ENCODE results near the gene MAP2K3. TPM values are rescaled to one million over a fixed set of nuclear protein-coding genes. Genes with fewer than 3 reads are reported as not detected.

The MAP2K3 gene
- total and polyA plus RNA-seq, 2 of the 8 experiments (the other 6 are each of a cell fraction or from before 2014, with no cell fraction given), result 16.9 to 33.5 TPM

DNA sequence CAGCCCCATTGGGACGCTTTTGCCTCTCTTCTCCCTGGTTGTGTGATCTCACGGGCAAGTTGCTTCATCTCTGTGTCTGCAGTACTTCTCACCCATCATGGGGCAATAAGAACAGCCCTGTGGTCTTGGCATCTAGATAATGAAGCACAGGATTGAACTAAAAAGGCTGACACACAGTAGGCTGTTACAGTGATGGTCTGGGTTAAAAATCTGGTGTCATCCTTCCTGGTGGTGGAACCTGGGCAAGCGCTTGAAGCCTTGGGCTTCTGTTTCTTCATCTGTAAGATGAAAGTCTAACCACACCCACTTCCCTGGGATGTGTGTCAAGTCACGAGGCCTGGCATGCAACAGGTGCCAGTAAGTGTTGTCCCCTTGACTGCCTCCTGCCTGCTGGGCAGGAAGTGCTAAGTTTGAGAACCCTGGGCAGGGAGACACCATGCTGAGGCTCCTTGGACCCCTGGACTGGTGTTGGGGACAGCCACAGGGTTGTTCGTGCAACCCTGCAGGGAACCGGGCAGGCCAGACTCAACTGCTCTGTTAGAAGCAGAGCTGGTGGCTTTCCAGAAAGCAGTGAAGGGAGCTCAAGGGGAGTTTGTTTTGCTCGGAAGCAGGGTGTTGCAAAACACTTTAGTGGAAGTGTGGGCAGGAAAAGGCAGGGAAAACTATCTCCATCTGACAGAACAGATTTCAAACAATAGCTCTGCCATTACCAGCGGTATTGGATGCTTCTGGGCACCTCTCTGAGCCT lies 5.9 kb upstream of the MAP2K3 start:
- Histone ChIP-seq H2BK20ac (ENCODE audit: low read length) (no peak overlapping the region), H2BK5ac (ENCODE audit: low read depth, low read length) (no peak overlapping the region), H3K79me2 (ENCODE audit: control insufficient read depth in 1 of 2, insufficient read depth in 2 of 2, low read length in 2 of 2) (no peaks in the 10 kb centered on the region), H4K5ac (ENCODE audit: insufficient read length, low read depth, low read length) (no peak overlapping the region), H4K91ac (replicated peaks; ENCODE audit: insufficient read length, low read length) (no peak overlapping the region), H3K56ac (replicated peaks; ENCODE audit: insufficient read length, low read depth, low read length) (no peak overlapping the region), H3K9ac (replicated peaks in 1 of 4; ENCODE audit: extremely low read depth in 1 of 4, low read depth in 3 of 4, low read length in 3 of 4) (no peak overlapping the region), H3K23ac (ENCODE audit: insufficient read length) (no peak overlapping the region), H3K36me3 (ENCODE audit: control insufficient read depth in 2 of 4, insufficient read depth in 4 of 4, low read length in 3 of 4) (no peaks in the 10 kb centered on the region), H2BK15ac (ENCODE audit: low read length) (no peak overlapping the region), H3K4me2 (ENCODE audit: insufficient read depth in 1 of 2, low read depth in 2 of 2, low read length in 2 of 2) (no peak overlapping the region), H2BK120ac (replicated peaks; ENCODE audit: low read depth, low read length) (no peak overlapping the region), H3K27ac (ENCODE audit: low read depth, low read length) (no peak overlapping the region), H2BK12ac (ENCODE audit: low read depth, low read length) (no peak overlapping the region), H3K4me3 (ENCODE audit: extremely low read depth in 1 of 4, insufficient read depth in 2 of 4, low read depth in 3 of 4, low read length in 4 of 4) (no peak overlapping the region), H2AFZ (ENCODE audit: low read length) (no peak overlapping the region), H3K79me1 (ENCODE audit: low read depth, low read length) (no peaks in the 10 kb centered on the region; the same call in 1 of the 2 replicates), H3K14ac (ENCODE audit: insufficient read length) (no peak overlapping the region), H3K18ac (ENCODE audit: extremely low read depth, low read length) (no peak overlapping the region), H3K4me1 (replicated peaks in 1 of 4; ENCODE audit: control insufficient read depth in 3 of 4, insufficient read depth in 4 of 4, low read length in 3 of 4) (peaks cover 0 to 4% (median 0%) of the 10 kb centered on the region in 4 experiments; a peak in 3 of 7 replicates), H3K23me2 (ENCODE audit: low read depth, low read length) (peaks cover 7% of the 10 kb centered on the region; the same call in 1 of the 2 replicates), H3K27me3 (replicated peaks in 1 of 4; ENCODE audit: control insufficient read depth in 3 of 4, extremely low read depth in 1 of 4, insufficient read depth in 3 of 4, low read length in 3 of 4) (peaks cover 12 to 47% (median 29%) of the 10 kb centered on the region in 4 experiments), H2AK5ac (ENCODE audit: low read depth, low read length) (no peak overlapping the region), H4K20me1 (replicated peaks in 1 of 2; ENCODE audit: control insufficient read depth in 1 of 2, insufficient read depth in 2 of 2, low read length in 2 of 2) (no peaks in the 10 kb centered on the region), H4K8ac (ENCODE audit: extremely low read depth, insufficient read depth, low read length) (no peak overlapping the region), H3K4ac (replicated peaks; ENCODE audit: insufficient read length, low read depth, low read length) (no peak overlapping the region), H3K9me3 (ENCODE audit: insufficient read depth in 2 of 2, low read depth in 1 of 2, low read length in 1 of 2) (no peaks in the 10 kb centered on the region)
- DNase-seq (ENCODE audit: low read depth in 1 of 2, low spot score in 2 of 2) (no peak), FAIRE-seq (no peak)
- ChIA-PET CTCF (ENCODE audit: partially characterized antibody) (interaction anchor here (0.8 to 2.7 kb wide), 10 partner anchors 12 to 234 kb away, joined by 3 to 11 read pairs (median 4); no protein-coding TSS in a partner anchor), POLR2A (ENCODE audit: partially characterized antibody) (no interaction called here)
- WGBS, 2 experiments (ENCODE audit: extremely low coverage in 1 of 2, insufficient coverage in 1 of 2, insufficient read length in 1 of 2, insufficient replicate concordance in 2 of 2, low coverage in 1 of 2, low lambda C conversion rate in 2 of 2, missing lambda C conversion rate in 1 of 2), result 88% methylated on average over 8 of the region's 8 CpGs; no CpG with 5 or more reads in 1 of the 2 experiments
- TF ChIP-seq, protein P1, sequence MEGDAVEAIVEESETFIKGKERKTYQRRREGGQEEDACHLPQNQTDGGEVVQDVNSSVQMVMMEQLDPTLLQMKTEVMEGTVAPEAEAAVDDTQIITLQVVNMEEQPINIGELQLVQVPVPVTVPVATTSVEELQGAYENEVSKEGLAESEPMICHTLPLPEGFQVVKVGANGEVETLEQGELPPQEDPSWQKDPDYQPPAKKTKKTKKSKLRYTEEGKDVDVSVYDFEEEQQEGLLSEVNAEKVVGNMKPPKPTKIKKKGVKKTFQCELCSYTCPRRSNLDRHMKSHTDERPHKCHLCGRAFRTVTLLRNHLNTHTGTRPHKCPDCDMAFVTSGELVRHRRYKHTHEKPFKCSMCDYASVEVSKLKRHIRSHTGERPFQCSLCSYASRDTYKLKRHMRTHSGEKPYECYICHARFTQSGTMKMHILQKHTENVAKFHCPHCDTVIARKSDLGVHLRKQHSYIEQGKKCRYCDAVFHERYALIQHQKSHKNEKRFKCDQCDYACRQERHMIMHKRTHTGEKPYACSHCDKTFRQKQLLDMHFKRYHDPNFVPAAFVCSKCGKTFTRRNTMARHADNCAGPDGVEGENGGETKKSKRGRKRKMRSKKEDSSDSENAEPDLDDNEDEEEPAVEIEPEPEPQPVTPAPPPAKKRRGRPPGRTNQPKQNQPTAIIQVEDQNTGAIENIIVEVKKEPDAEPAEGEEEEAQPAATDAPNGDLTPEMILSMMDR (IDR thresholded peaks at IDR 0.05; ENCODE audit: control extremely low read depth in 1 of 3, insufficient read depth in 1 of 3, low read depth in 1 of 3, low read length in 3 of 3), result no peak
- TF ChIP-seq ZNF274 (IDR thresholded peaks at IDR 0.05; ENCODE audit: borderline replicate concordance, extremely low read depth, low read length) (no peak), CBX5 (IDR thresholded peaks at IDR 0.05; ENCODE audit: low read depth, low read length) (no peak), KDM5A (IDR thresholded peaks at IDR 0.05; ENCODE audit: low read length) (no peak), TEAD4 (IDR thresholded peaks at IDR 0.05; ENCODE audit: low read depth, low read length) (no peak), SRF (IDR thresholded peaks at IDR 0.05; ENCODE audit: low read depth, low read length) (no peak), SP1 (IDR thresholded peaks at IDR 0.05; ENCODE audit: low read depth, low read length) (no peak), TBP (IDR thresholded peaks at IDR 0.05; ENCODE audit: low read depth, low read length) (no peak), FOSL1 (IDR thresholded peaks at IDR 0.05; ENCODE audit: insufficient read depth, low read depth, low read length) (no peak)
- TF ChIP-seq, protein P2, sequence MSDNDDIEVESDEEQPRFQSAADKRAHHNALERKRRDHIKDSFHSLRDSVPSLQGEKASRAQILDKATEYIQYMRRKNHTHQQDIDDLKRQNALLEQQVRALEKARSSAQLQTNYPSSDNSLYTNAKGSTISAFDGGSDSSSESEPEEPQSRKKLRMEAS (IDR thresholded peaks at IDR 0.05), result no peak
